SK-N-SH treated with all-trans-retinoic acid at 6 μM for 48 hours (cell line): ENCODE results near the gene FREY1.

Experiments used
- ARNTL ChIP-seq: fragments of 450-650 bp; formaldehyde crosslinking; IDR thresholded peaks from 2 replicates; pipeline ENCODE4 v1.5.0; 2020; ENCODE audit warnings: low read depth, mild to moderate bottlenecking, moderate library complexity, borderline replicate concordance
- GLIS3 ChIP-seq: fragments of 250-450 bp; sonication (Bioruptor Pico); IDR thresholded peaks from 2 replicates; pipeline ENCODE4 v1.5.0; 2020; ENCODE audit warnings: mild to moderate bottlenecking, moderate library complexity
- ISL1 ChIP-seq: fragments of 250-450 bp; sonication (Bioruptor Pico); IDR thresholded peaks from 2 replicates; pipeline ENCODE4 v2.1.2; 2022; ENCODE audit warnings: mild to moderate bottlenecking, moderate library complexity
- OSR1 ChIP-seq: fragments of 250-450 bp; sonication (Bioruptor Pico); IDR thresholded peaks from 2 replicates; pipeline ENCODE4 v1.8.0; 2022; ENCODE audit warnings: moderate library complexity, mild to moderate bottlenecking, inconsistent platforms
- RARB ChIP-seq: fragments of 250-450 bp; sonication (Bioruptor Pico); IDR thresholded peaks from 2 replicates; pipeline ENCODE4 v1.8.0; 2021; ENCODE audit warnings: mild to moderate bottlenecking, moderate library complexity
- SNAI2 ChIP-seq: fragments of 250-450 bp; sonication (Bioruptor Pico); IDR thresholded peaks from 2 replicates; pipeline ENCODE4 v1.5.0; 2020; ENCODE audit warnings: mild to moderate bottlenecking, moderate library complexity
- TCF4 ChIP-seq: fragments of 250-450 bp; sonication (Bioruptor Pico); IDR thresholded peaks from 2 replicates; pipeline ENCODE4 v1.8.0; 2021; ENCODE audit warnings: mild to moderate bottlenecking, moderate library complexity, borderline replicate concordance
- TOX ChIP-seq: fragments of 250-450 bp; sonication (Bioruptor Pico); IDR thresholded peaks from 2 replicates; pipeline ENCODE4 v1.8.0; 2021; ENCODE audit warnings: mild to moderate bottlenecking, moderate library complexity, borderline replicate concordance
- ZFP3 ChIP-seq: fragments of 250-450 bp; sonication (Bioruptor Pico); IDR thresholded peaks from 2 replicates; pipeline ENCODE4 v1.5.0; 2020; ENCODE audit warnings: mild to moderate bottlenecking, moderate library complexity
- ZNF8 ChIP-seq: fragments of 450-650 bp; formaldehyde crosslinking; IDR thresholded peaks from 2 replicates; pipeline ENCODE4 v1.5.0; 2020; ENCODE audit warnings: mild to moderate bottlenecking, moderate library complexity
- TF ChIP-seq, protein P1 (sequence below): fragments of 250-450 bp; sonication (Bioruptor Pico); IDR thresholded peaks from 2 replicates; pipeline ENCODE4 v1.8.0; 2020; ENCODE audit warnings: mild to moderate bottlenecking, moderate library complexity, borderline replicate concordance
- TF ChIP-seq, protein P2 (sequence below): fragments of 250-450 bp; sonication (Bioruptor Pico); IDR thresholded peaks from 2 replicates; pipeline ENCODE4 v1.5.1; 2020; ENCODE audit warnings: low read depth, mild to moderate bottlenecking, moderate library complexity
- TF ChIP-seq, protein P3 (sequence below): fragments of 250-450 bp; sonication (Bioruptor Pico); IDR thresholded peaks from 2 replicates; pipeline ENCODE4 v1.5.0; 2020; ENCODE audit warnings: mild to moderate bottlenecking, moderate library complexity

DNA sequence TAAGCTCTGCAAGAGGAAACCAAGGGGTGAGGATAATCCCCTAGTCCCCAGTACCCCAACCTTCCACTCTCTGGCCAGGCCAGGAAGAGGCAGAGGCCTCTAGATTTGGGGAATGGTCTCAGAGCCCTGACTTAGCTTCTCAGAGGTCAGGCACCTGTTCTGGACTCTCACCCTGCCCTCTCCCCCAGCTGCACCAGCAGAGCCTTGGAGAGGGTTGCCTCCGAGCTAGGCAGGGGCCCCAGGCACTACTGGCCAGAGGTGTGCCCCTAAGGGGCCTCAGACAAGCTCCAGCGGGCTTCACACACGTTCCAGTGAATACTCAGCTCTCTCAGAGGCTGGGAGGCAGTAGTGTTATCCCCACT is 8.0 kb downstream of the FREY1 start:
- TF ChIP-seq ISL1 (CRISPR knock-in tag) = no peak
- TF ChIP-seq ZFP3 (CRISPR knock-in tag) = no peak
- no peak for TF ChIP-seq RARB (CRISPR knock-in tag)
- TF ChIP-seq TOX = no peak
- TF ChIP-seq, protein P1, sequence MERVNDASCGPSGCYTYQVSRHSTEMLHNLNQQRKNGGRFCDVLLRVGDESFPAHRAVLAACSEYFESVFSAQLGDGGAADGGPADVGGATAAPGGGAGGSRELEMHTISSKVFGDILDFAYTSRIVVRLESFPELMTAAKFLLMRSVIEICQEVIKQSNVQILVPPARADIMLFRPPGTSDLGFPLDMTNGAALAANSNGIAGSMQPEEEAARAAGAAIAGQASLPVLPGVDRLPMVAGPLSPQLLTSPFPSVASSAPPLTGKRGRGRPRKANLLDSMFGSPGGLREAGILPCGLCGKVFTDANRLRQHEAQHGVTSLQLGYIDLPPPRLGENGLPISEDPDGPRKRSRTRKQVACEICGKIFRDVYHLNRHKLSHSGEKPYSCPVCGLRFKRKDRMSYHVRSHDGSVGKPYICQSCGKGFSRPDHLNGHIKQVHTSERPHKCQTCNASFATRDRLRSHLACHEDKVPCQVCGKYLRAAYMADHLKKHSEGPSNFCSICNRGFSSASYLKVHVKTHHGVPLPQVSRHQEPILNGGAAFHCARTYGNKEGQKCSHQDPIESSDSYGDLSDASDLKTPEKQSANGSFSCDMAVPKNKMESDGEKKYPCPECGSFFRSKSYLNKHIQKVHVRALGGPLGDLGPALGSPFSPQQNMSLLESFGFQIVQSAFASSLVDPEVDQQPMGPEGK (CRISPR knock-in tag) = no peak
- no peak for TF ChIP-seq TCF4 (CRISPR knock-in tag)
- TF ChIP-seq, protein P2, sequence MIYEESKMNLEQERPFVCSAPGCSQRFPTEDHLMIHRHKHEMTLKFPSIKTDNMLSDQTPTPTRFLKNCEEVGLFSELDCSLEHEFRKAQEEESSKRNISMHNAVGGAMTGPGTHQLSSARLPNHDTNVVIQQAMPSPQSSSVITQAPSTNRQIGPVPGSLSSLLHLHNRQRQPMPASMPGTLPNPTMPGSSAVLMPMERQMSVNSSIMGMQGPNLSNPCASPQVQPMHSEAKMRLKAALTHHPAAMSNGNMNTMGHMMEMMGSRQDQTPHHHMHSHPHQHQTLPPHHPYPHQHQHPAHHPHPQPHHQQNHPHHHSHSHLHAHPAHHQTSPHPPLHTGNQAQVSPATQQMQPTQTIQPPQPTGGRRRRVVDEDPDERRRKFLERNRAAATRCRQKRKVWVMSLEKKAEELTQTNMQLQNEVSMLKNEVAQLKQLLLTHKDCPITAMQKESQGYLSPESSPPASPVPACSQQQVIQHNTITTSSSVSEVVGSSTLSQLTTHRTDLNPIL = no peak
- no peak for TF ChIP-seq GLIS3 (CRISPR knock-in tag)
- TF ChIP-seq ARNTL = no peak
- TF ChIP-seq, protein P3, sequence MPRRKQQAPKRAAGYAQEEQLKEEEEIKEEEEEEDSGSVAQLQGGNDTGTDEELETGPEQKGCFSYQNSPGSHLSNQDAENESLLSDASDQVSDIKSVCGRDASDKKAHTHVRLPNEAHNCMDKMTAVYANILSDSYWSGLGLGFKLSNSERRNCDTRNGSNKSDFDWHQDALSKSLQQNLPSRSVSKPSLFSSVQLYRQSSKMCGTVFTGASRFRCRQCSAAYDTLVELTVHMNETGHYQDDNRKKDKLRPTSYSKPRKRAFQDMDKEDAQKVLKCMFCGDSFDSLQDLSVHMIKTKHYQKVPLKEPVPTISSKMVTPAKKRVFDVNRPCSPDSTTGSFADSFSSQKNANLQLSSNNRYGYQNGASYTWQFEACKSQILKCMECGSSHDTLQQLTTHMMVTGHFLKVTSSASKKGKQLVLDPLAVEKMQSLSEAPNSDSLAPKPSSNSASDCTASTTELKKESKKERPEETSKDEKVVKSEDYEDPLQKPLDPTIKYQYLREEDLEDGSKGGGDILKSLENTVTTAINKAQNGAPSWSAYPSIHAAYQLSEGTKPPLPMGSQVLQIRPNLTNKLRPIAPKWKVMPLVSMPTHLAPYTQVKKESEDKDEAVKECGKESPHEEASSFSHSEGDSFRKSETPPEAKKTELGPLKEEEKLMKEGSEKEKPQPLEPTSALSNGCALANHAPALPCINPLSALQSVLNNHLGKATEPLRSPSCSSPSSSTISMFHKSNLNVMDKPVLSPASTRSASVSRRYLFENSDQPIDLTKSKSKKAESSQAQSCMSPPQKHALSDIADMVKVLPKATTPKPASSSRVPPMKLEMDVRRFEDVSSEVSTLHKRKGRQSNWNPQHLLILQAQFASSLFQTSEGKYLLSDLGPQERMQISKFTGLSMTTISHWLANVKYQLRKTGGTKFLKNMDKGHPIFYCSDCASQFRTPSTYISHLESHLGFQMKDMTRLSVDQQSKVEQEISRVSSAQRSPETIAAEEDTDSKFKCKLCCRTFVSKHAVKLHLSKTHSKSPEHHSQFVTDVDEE (CRISPR knock-in tag) = no peak
- no peak for TF ChIP-seq ZNF8 (CRISPR knock-in tag)
- TF ChIP-seq OSR1 (CRISPR knock-in tag) = no peak
- no peak for TF ChIP-seq SNAI2 (CRISPR knock-in tag)
